ENCODE data around the gene ABLIM1. TPM values are rescaled to one million over a fixed set of nuclear protein-coding genes. Genes with fewer than 3 reads are reported as not detected.

Gene ABLIM1
- total RNA-seq, 1 donor from 2014 or later = 51.4 TPM

Small RNA genes lying within 50 kb of the gene (small RNA-seq; reads per million reads assigned to genes)
- not detected for gene RN7SL384P

Other genes with a start within 250 kb of the ABLIM1 start
- 48.5 TPM for gene FHIP2A, start 163.5 kb upstream of the ABLIM1 start, total RNA-seq

Data from frontal cortex (tissue), 1 donor.